Heart left ventricle (tissue), 13 donors: ENCODE measurements around the gene CAPN9.

ENCODE experiments used
- POLR2A ChIP-seq, 2 donors: fragments of 450-650 bp; IDR thresholded peaks; one replicate each; pipeline ENCODE4 v1.6.1; 2017; ENCODE audit warnings: antibody characterized with exemption in 2 of 2, mild to moderate bottlenecking in 2 of 2, moderate library complexity in 2 of 2
- TF ChIP-seq, protein P1 (sequence below), 12 donors: fragments of 200-600 bp; sonication (generic) in 4 of 12; IDR thresholded peaks; one replicate each; pipeline versions ENCODE4 v1.5.0 to v1.8.0; 2018 to 2022; ENCODE audit warnings: antibody characterized with exemption in 12 of 12, mild to moderate bottlenecking in 5 of 12
- donor health status: ischemic (EF 13 %, LVEDD 7.1; RV severe dilation, severe dysfunction).
- donor health status: DM: no; HTN: yes; CAD: no.
- donor health status: DM: no; HTN: no; CAD: no.
- donor health status: ischemic (EF 25% LVEDD 6.9; RV normal size, moderate dysfunction).
- donor health status: ischemic (EF 25% LVEDD 5.7; RV mildly dilated, moderate dysfunction).
- donor health status: ischemic (EF 35%, LVEDD 5.7; RV mildly dilated, moderate dysfunction).
- donor health status: nonischemic (EF 11% LVEDD 7.7; RV severe dilation, severe dysfunction).
- donor health status: DM: yes; HTN: yes; CAD: no.
- donor health status: PGD.
- donor health status: ischemic (EF 29% LVEDD 5.4; RV normal size, mild dysfunction).
- donor health status: nonischemic (EF 23%, LVEDD 6.1; RV moderate dilation, normal function).

- TF ChIP-seq, protein P1, sequence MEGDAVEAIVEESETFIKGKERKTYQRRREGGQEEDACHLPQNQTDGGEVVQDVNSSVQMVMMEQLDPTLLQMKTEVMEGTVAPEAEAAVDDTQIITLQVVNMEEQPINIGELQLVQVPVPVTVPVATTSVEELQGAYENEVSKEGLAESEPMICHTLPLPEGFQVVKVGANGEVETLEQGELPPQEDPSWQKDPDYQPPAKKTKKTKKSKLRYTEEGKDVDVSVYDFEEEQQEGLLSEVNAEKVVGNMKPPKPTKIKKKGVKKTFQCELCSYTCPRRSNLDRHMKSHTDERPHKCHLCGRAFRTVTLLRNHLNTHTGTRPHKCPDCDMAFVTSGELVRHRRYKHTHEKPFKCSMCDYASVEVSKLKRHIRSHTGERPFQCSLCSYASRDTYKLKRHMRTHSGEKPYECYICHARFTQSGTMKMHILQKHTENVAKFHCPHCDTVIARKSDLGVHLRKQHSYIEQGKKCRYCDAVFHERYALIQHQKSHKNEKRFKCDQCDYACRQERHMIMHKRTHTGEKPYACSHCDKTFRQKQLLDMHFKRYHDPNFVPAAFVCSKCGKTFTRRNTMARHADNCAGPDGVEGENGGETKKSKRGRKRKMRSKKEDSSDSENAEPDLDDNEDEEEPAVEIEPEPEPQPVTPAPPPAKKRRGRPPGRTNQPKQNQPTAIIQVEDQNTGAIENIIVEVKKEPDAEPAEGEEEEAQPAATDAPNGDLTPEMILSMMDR (IDR thresholded peaks at IDR 0.05), result no peak
- TF ChIP-seq POLR2A (IDR thresholded peaks at IDR 0.05), result no peak
Measured at GRCh38 chr1:230744382-230744781, 2.8 kb upstream of the CAPN9 start.
